Small intestine (tissue), 7 donors: Measurements from ENCODE around the gene CEP131. TPM values are rescaled to one million over a fixed set of nuclear protein-coding genes. Genes with fewer than 3 reads are reported as not detected.

Experiments
- DNase-seq, 2 donors: peaks; one replicate each; pipeline versions ENCODE4 v3.0.0 to v3.0.0-alpha.2; 2013
- FAIRE-seq: peaks from 2 replicates; lab custom pipeline; 2012; peaks lifted over from hg19 to GRCh38; lab: Jason Lieb, UNC
- H3K27ac ChIP-seq, 3 donors: one replicate each; pipeline ENCODE4 v1.5.1; 2013; ENCODE audit warnings: low read length in 2 of 3, mild to moderate bottlenecking in 2 of 3, control low read depth in 1 of 3, inconsistent platforms in 1 of 3, low read depth in 1 of 3, moderate library complexity in 1 of 3
- H3K27me3 ChIP-seq, 3 donors: one replicate each; pipeline ENCODE4 v1.6.1; 2013; ENCODE audit warnings: low read length in 3 of 3, inconsistent platforms in 1 of 3; ENCODE audit not compliant: control insufficient read depth in 3 of 3, insufficient read depth in 3 of 3
- H3K36me3 ChIP-seq, 3 donors: one replicate each; pipeline ENCODE4 v1.6.1; 2013; ENCODE audit warnings: low read length in 3 of 3, inconsistent platforms in 1 of 3, low read depth in 1 of 3, mild to moderate bottlenecking in 1 of 3, moderate library complexity in 1 of 3; ENCODE audit not compliant: control insufficient read depth in 3 of 3, insufficient read depth in 2 of 3
- H3K4me1 ChIP-seq, 3 donors: one replicate each; pipeline ENCODE4 v1.6.1; 2013; ENCODE audit warnings: low read length in 2 of 3, inconsistent platforms in 1 of 3, low read depth in 1 of 3, mild to moderate bottlenecking in 1 of 3, moderate library complexity in 1 of 3; ENCODE audit not compliant: control insufficient read depth in 3 of 3, insufficient read depth in 2 of 3
- H3K4me3 ChIP-seq, 3 donors: one replicate each; pipeline ENCODE4 v1.5.1; 2013; ENCODE audit warnings: low read length in 3 of 3, control low read depth in 1 of 3, inconsistent platforms in 1 of 3, low read depth in 1 of 3, mild to moderate bottlenecking in 1 of 3, moderate library complexity in 1 of 3
- H3K9me3 ChIP-seq, 2 donors: one replicate each; pipeline ENCODE4 v1.6.1; 2013; ENCODE audit warnings: low read depth in 1 of 2, low read length in 1 of 2; ENCODE audit not compliant: control insufficient read depth in 2 of 2, insufficient read depth in 1 of 2
- WGBS, 3 donors: extraction: QIAGEN DNeasy Blood & Tissue Kit; methylation state at CpG; one replicate each; pipeline ENCODE4 v1.1.7; 2013; 5-methylcytosine and 5-hydroxymethylcytosine counted together
- polyA plus RNA-seq, 4 donors: library from polyadenylated mRNA; stranded (reverse) in 3 of 4; unstranded in 1 of 4; fragments of 200-250 nt in 3 of 4; fragments of 120-200 nt in 1 of 4; gene quantifications; one replicate each; pipeline versions ENCODE4 v1.2.1 to v1.2.3, GENCODE V29; 2013
- donor health status: healthy with polysubstance abuse.
- donor health status: control.
- donor health status: control.
- donor health status: Bipolar disorder and iron deficiency.
- donor health status: healthy.

Gene CEP131
- polyA plus RNA-seq, 4 donors, result 4.0 to 8.8 (median 6.6) TPM

DNA sequence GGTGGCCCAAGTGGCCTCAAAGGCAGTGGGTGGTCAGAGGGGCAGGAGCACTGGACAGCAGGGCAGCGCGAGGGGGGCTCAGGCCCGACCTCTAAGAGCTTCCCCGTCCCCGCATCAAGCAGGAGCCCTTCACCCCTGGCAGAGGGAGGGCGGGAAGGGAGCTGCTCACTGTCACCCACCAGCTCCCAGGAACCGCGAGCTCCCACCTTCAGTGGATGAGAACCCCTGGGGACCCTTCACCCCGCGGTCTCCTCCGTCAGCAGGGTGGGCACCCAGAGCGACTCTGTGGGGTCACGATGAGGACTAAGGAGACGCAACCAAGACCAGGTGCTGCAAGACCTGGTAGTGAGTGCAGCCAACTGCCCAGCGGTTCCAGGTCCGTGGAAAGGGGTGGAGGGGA lies 13.6 kb downstream of the CEP131 start:
- FAIRE-seq (no peak), DNase-seq (no peak)
- no peaks in the 10 kb centered on the region for H3K27me3 ChIP-seq
- peaks cover 0 to 40% (median 0%) of the 10 kb centered on the region in 3 donors for H3K36me3 ChIP-seq
- no peak overlapping the region for H3K27ac ChIP-seq
- H3K4me3 ChIP-seq, result no peak overlapping the region
- 96 to 97% (median 96%) methylated on average over 13 to 16 of the region's 16 CpGs for WGBS, 3 donors
- H3K4me1 ChIP-seq, result no peaks in the 10 kb centered on the region
- H3K9me3 ChIP-seq, result no peaks in the 10 kb centered on the region

DNA sequence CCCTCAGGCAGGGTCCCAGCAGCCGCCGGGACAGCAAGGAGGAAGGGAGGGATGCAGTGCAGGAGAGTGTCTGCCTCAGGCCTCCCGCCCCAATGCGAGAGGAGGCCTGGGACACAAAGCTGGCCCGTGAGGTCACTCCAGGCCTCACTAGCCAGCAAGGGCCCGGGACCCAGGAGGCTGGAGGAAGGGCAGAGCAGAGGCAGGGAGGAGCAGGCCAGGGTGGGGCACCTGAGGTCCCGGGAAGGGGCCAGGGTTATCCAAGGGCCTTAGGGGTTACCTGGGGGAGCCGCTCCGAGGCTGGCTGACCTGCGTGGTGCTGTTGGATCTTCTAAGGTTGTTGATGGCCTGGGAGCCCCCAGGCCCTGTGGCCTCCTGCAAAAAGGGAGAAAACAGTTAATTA lies 14.1 kb downstream of the CEP131 start:
- no peaks in the 10 kb centered on the region for H3K9me3 ChIP-seq
- WGBS, 3 donors, result 94 to 96% (median 95%) methylated on average over 9 to 10 of the region's 10 CpGs
- FAIRE-seq (no peak), DNase-seq (no peak)
- peaks cover 0 to 43% (median 0%) of the 10 kb centered on the region in 3 donors for H3K36me3 ChIP-seq
- no peak overlapping the region for H3K4me3 ChIP-seq
- no peaks in the 10 kb centered on the region for H3K4me1 ChIP-seq
- H3K27me3 ChIP-seq, result no peaks in the 10 kb centered on the region
- H3K27ac ChIP-seq, result no peak overlapping the region

DNA sequence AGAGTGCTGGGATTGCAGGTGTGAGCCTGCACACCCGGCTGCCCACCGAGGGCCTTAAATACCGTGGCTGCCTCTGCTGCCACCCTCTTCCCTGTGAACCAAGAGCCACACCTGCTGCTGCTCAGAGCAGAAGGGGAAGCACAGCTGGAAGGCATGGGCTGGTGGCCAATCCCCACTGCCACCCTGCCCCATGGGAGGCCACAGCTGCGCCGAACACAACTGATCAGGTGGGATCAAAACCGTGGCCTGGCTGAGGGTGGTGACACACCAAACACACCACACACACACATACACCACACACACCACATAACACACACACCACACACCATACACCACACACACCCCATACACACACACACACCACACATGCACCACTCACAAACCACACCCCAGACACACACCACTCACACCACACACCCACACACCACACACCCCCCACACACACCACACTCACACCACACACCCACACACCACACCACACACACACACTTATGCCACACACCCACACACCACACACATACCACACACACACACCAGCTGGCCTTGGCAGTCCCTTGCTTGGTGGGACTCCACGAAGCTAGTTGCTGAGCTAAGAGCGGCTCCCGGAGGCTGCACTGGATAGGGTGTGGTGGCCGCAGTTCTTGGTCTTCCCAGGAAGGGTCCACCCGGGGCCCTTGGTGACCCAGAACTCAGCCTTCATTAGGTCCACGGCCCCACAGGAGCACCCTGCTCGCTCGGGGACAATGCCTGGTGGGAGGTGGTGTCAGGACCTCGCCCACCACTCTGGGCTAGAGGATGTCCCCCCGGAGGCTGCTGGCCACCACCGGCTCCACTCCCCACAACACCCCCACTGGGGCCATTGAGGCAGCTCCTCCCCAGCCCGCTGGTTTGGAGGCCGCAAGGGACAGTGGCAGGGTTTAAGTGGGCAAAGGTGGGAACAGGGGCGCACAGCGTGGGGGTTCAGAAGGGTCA lies 14.9 kb downstream of the CEP131 start:
- Histone ChIP-seq H3K4me3 (no peak overlapping the region), H3K9me3 (no peaks in the 10 kb centered on the region), H3K36me3 (peaks cover 0 to 51% (median 0%) of the 10 kb centered on the region in 3 donors), H3K27ac (no peak overlapping the region), H3K4me1 (no peaks in the 10 kb centered on the region), H3K27me3 (no peaks in the 10 kb centered on the region)
- FAIRE-seq (no peak), DNase-seq (no peak)
- WGBS, 3 donors, result 84 to 87% (median 84%) methylated on average over 20 to 21 of the region's 21 CpGs

DNA sequence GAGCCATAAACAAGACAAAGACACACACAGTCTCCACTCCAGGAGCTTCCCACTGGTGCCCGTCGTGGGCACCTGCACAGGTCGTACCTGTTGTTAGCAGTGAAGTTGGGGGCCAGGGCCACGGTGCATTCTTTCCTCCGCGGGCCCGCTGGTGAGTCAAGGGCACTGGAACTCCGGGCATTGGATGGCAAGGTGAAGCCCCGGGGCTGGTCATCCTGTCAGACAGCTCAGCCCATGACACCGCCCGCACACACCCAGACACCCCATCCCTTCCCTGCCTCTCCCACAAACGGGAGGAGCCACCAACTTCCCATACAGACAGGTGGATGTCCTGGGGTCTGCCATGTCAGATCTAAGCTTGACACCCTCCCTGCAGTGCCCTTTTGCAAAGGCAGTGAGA lies 16.1 kb downstream of the CEP131 start:
- H3K4me1 ChIP-seq, result no peaks in the 10 kb centered on the region
- no peak overlapping the region for H3K4me3 ChIP-seq
- no peaks in the 10 kb centered on the region for H3K9me3 ChIP-seq
- no peaks in the 10 kb centered on the region for H3K27me3 ChIP-seq
- H3K27ac ChIP-seq, result no peak overlapping the region
- no peak for FAIRE-seq
- peaks cover 0 to 54% (median 0%) of the 10 kb centered on the region in 3 donors for H3K36me3 ChIP-seq
- WGBS, 3 donors, result 94 to 96% (median 94%) methylated on average over 12 of the region's 12 CpGs
- no peak for DNase-seq

DNA sequence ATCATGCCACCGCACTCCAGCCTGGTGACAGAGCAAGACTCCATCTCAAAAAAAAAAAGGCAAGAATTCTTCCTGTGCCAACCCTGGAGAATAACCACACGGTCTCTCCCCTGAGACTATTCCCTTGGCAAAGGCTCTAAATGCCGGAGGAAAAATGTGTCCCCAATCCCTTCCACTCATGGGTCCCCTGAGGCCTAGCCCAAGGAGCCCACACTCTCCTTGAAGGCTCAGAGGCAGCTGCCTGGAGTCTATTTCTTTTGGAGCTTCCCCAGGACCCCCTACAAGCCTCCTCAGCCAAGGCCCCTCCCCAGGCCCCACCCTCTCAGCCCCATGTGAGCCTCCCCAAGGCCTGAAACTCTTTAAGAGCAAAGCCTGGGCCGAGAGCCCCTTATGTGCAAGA lies 16.6 kb downstream of the CEP131 start:
- no peaks in the 10 kb centered on the region for H3K9me3 ChIP-seq
- no peak for DNase-seq
- peaks cover 0 to 58% (median 0%) of the 10 kb centered on the region in 3 donors for H3K36me3 ChIP-seq
- H3K27ac ChIP-seq, result no peak overlapping the region
- WGBS, 3 donors, result 86 to 90% (median 88%) methylated on average over 4 of the region's 4 CpGs
- no peak for FAIRE-seq
- no peaks in the 10 kb centered on the region for H3K27me3 ChIP-seq
- H3K4me1 ChIP-seq, result no peaks in the 10 kb centered on the region
- H3K4me3 ChIP-seq, result no peak overlapping the region

GRCh38 chr17:81204578-81204977 lies 18.2 kb downstream of the CEP131 start:
- FAIRE-seq (no peak), DNase-seq (no peak)
- Histone ChIP-seq H3K4me1 (no peaks in the 10 kb centered on the region), H3K36me3 (peaks cover 0 to 68% (median 0%) of the 10 kb centered on the region in 3 donors), H3K27me3 (no peaks in the 10 kb centered on the region), H3K4me3 (no peak overlapping the region), H3K9me3 (no peaks in the 10 kb centered on the region), H3K27ac (no peak overlapping the region)
- 28 to 74% (median 49%) methylated on average over 10 of the region's 10 CpGs for WGBS, 3 donors

DNA sequence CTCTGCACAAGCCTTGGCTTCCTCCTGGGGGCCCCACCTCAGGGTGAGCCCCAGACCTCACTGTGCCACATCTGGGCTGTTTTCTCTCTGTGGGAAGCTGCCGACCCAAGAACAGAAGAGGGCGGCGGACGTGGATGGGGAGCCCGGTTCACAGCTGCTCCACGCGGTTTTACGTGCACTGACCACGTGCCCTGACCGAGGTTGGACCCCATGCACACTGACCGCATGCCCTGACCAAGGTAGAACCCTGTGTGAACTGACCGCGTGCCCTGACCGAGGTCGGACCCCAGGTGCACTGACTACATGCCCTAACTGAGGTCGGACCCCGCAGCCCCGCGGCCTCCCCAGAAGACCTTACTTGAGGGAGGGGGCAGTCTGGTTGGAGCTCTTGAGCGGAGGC lies 19.6 kb downstream of the CEP131 start:
- H3K9me3 ChIP-seq, result no peaks in the 10 kb centered on the region
- no peak for FAIRE-seq
- H3K4me1 ChIP-seq, result no peaks in the 10 kb centered on the region
- no peak for DNase-seq
- peaks cover 0 to 71% (median 0%) of the 10 kb centered on the region in 3 donors for H3K36me3 ChIP-seq
- WGBS, 3 donors, result 93 to 98% (median 95%) methylated on average over 20 of the region's 20 CpGs
- no peak overlapping the region for H3K27ac ChIP-seq
- H3K27me3 ChIP-seq, result no peaks in the 10 kb centered on the region
- no peak overlapping the region for H3K4me3 ChIP-seq

DNA sequence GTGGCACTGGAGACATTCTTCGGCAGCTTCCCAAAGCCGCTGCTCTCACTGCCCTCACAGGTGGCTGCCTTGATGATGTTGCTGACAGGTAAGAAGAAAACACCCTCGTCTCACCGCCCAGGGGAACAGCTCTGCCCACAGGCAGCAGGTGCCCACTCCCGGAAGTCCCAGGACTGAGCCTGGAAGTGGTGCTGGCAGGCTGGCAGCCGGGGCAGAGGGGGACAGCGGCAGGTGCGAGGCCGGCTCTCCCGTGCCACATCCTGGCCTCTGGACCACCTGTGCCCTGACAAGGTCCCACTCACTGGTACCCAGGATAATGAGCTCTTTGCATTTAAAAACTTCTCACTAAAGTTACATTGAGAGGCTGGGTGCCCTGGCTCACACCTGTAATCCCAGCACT lies 20.4 kb downstream of the CEP131 start:
- FAIRE-seq (no peak), DNase-seq (no peak)
- WGBS, 3 donors, result 85 to 97% (median 95%) methylated on average over 6 to 10 of the region's 10 CpGs
- Histone ChIP-seq H3K27me3 (no peaks in the 10 kb centered on the region), H3K9me3 (no peaks in the 10 kb centered on the region), H3K4me1 (no peaks in the 10 kb centered on the region), H3K27ac (no peak overlapping the region), H3K4me3 (no peak overlapping the region), H3K36me3 (peaks cover 0 to 73% (median 3%) of the 10 kb centered on the region in 3 donors)
